MM.1S (cell line): ENCODE measurements around the gene THAP2.

ENCODE experiments used
- DNase-seq: peaks from one replicate; pipeline ENCODE4 v3.0.0-alpha.2; 2015
- H2AFZ ChIP-seq: fragments of 300-600 bp; sonication (generic); 2 replicates; pipeline ENCODE4 v1.6.0; 2016; ENCODE audit warnings: antibody characterized with exemption, low read length
- H3F3A ChIP-seq: fragments of 300-600 bp; sonication (generic); 2 replicates; pipeline ENCODE4 v1.6.1; 2016; ENCODE audit warnings: mild to moderate bottlenecking, antibody characterized with exemption, low read length, moderate library complexity, mixed read lengths; ENCODE audit not compliant: insufficient read depth
- H3K27ac ChIP-seq: fragments of 300-600 bp; sonication (generic); 2 replicates; pipeline ENCODE4 v1.5.1; 2016; ENCODE audit warnings: mild to moderate bottlenecking, low read length
- H3K27me3 ChIP-seq: fragments of 300-600 bp; sonication (generic); replicated peaks from 2 replicates; pipeline ENCODE4 v1.6.0; 2016; ENCODE audit warnings: low read length; ENCODE audit not compliant: insufficient read depth
- H3K36me3 ChIP-seq: fragments of 300-600 bp; sonication (generic); replicated peaks from 2 replicates; pipeline ENCODE4 v1.6.1; 2016; ENCODE audit warnings: mild to moderate bottlenecking, low read length, mixed read lengths; ENCODE audit not compliant: insufficient read depth
- H3K4me1 ChIP-seq: fragments of 300-600 bp; sonication (generic); 2 replicates; pipeline ENCODE4 v1.6.1; 2016; ENCODE audit warnings: low read length, mixed read lengths
- H3K4me2 ChIP-seq: fragments of 300-600 bp; sonication (generic); 2 replicates; pipeline ENCODE4 v1.6.0; 2016; ENCODE audit warnings: low read depth, low read length
- H3K4me3 ChIP-seq: fragments of 300-600 bp; sonication (generic); 2 replicates; pipeline ENCODE4 v1.5.1; 2016; ENCODE audit warnings: low read length, mixed read lengths
- H3K79me2 ChIP-seq: fragments of 300-600 bp; sonication (generic); 2 replicates; pipeline ENCODE4 v1.6.1; 2016; ENCODE audit warnings: mixed run types, low read length, mixed read lengths
- H3K9ac ChIP-seq: fragments of 300-600 bp; sonication (generic); 2 replicates; pipeline ENCODE4 v1.6.1; 2016; ENCODE audit warnings: low read length, mixed read lengths
- H3K9me2 ChIP-seq: fragments of 300-600 bp; sonication (generic); replicated peaks from 2 replicates; pipeline ENCODE4 v1.6.1; 2016; ENCODE audit warnings: mild to moderate bottlenecking, low read length, mixed read lengths; ENCODE audit not compliant: insufficient read depth
- H3K9me3 ChIP-seq: fragments of 300-600 bp; sonication (generic); replicated peaks from 2 replicates; pipeline ENCODE4 v1.6.1; 2016; ENCODE audit warnings: mild to moderate bottlenecking, low read length, mixed read lengths; ENCODE audit not compliant: insufficient read depth
- H4K20me1 ChIP-seq: fragments of 300-600 bp; sonication (generic); 2 replicates; pipeline ENCODE4 v1.6.1; 2016; ENCODE audit warnings: mild to moderate bottlenecking, low read length, moderate library complexity, mixed read lengths; ENCODE audit not compliant: insufficient read depth
- EZH2 ChIP-seq: fragments of 300-600 bp; sonication (generic); optimal IDR thresholded peaks from 2 replicates; pipeline ENCODE3; 2017; ENCODE audit warnings: low read depth, mild to moderate bottlenecking, antibody characterized with exemption, low read length, mixed read lengths
- EZH2phosphoT487 ChIP-seq: fragments of 300-600 bp; sonication (generic); IDR thresholded peaks from 2 replicates; pipeline ENCODE4 v1.6.1; 2018; ENCODE audit warnings: antibody characterized with exemption, low read length
- TF ChIP-seq, protein P1 (sequence below): fragments of 300-600 bp; sonication (generic); IDR thresholded peaks from 2 replicates; pipeline ENCODE4 v1.5.1; 2016; ENCODE audit warnings: antibody characterized with exemption, low read length, mixed read lengths

The THAP2 gene

DNA sequence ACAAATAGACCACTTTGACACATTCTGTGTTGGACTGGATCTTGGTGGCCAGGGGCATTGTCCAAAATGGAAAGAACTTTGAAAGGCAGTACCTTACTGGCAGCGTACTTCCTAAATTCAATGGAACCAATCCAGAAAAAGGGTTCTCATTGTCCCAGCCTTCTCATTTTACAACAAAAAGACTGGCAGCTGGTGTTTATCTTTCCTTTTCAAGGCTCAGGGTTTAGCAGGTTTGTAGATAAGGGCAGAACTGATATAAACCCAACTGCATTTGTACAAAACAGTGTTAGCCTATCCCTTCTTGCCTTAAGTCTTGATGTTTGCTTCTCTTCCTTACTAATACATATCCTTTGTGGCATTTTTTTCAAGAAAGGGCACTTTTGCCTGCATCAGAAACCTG is 7.7 kb downstream of the THAP2 start:
- Histone ChIP-seq H3F3A (no peaks in the 10 kb centered on the region), H3K36me3 (no peaks in the 10 kb centered on the region), H3K4me2 (no peak overlapping the region), H4K20me1 (no peaks in the 10 kb centered on the region), H3K79me2 (0 out of 2 replicates have a peak, but pooled peaks cover 3% of the 10 kb centered on the region), H3K9me3 (no peaks in the 10 kb centered on the region), H3K4me3 (no peak overlapping the region), H3K27ac (no peak overlapping the region), H3K4me1 (no peaks in the 10 kb centered on the region), H3K9ac (no peak overlapping the region), H2AFZ (no peak overlapping the region), H3K9me2 (no peaks in the 10 kb centered on the region), H3K27me3 (no peaks in the 10 kb centered on the region)
- no peak for DNase-seq
- TF ChIP-seq, protein P1, sequence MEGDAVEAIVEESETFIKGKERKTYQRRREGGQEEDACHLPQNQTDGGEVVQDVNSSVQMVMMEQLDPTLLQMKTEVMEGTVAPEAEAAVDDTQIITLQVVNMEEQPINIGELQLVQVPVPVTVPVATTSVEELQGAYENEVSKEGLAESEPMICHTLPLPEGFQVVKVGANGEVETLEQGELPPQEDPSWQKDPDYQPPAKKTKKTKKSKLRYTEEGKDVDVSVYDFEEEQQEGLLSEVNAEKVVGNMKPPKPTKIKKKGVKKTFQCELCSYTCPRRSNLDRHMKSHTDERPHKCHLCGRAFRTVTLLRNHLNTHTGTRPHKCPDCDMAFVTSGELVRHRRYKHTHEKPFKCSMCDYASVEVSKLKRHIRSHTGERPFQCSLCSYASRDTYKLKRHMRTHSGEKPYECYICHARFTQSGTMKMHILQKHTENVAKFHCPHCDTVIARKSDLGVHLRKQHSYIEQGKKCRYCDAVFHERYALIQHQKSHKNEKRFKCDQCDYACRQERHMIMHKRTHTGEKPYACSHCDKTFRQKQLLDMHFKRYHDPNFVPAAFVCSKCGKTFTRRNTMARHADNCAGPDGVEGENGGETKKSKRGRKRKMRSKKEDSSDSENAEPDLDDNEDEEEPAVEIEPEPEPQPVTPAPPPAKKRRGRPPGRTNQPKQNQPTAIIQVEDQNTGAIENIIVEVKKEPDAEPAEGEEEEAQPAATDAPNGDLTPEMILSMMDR, result no peak
- no peak for TF ChIP-seq EZH2
- TF ChIP-seq EZH2phosphoT487, result no peak

DNA sequence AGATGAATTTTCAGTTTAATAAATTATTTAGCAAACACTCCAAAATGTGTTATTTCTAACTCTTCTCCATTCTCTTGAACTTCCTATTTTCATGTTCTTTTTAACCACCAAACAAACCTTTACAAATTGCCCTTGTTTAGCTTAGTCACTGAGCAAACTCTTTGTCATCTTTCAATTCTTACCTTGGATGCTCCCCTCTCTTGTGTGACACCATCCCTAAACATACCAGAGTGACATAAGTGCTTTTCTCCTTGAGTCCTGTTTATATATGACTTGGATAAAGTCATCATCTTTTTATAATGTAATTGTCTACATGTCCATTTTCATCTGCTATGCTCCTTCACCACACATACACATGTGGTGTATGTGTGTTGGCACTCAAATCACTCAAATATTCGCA is 18.4 kb downstream of the THAP2 start:
- no peaks in the 10 kb centered on the region for H3K4me1 ChIP-seq
- no peak for DNase-seq
- TF ChIP-seq, protein P1, result no peak
- TF ChIP-seq EZH2phosphoT487 (no peak), EZH2 (no peak)

GRCh38 chr12:71683633-71684032 is 19.5 kb downstream of the THAP2 start:
- H3K27ac ChIP-seq, result no peak overlapping the region
- DNase-seq, result no peak
- no peak for TF ChIP-seq EZH2phosphoT487
- no peak for TF ChIP-seq EZH2
- TF ChIP-seq, protein P1, result no peak
- 0 out of 2 replicates have a peak, but pooled peaks cover 4% of the 10 kb centered on the region for H3K4me1 ChIP-seq
- no peak overlapping the region for H3K4me3 ChIP-seq
- no peak overlapping the region for H3K4me2 ChIP-seq
- peaks cover 16% of the 10 kb centered on the region for H3K79me2 ChIP-seq
- H3K27me3 ChIP-seq, result no peaks in the 10 kb centered on the region
- H3K9me3 ChIP-seq, result no peaks in the 10 kb centered on the region
- H3K36me3 ChIP-seq, result no peaks in the 10 kb centered on the region
- H3K9me2 ChIP-seq, result no peaks in the 10 kb centered on the region
- no peak overlapping the region for H3K9ac ChIP-seq
- peaks cover 35% of the 10 kb centered on the region for H3F3A ChIP-seq
- H2AFZ ChIP-seq, result no peak overlapping the region
- H4K20me1 ChIP-seq, result no peaks in the 10 kb centered on the region

More for the DNA sequence above, 18.4 kb downstream of the THAP2 start:
- Histone ChIP-seq H2AFZ (no peak overlapping the region), H3K27me3 (no peaks in the 10 kb centered on the region), H3K79me2 (peaks cover 10% of the 10 kb centered on the region), H3K36me3 (no peaks in the 10 kb centered on the region), H3K9me3 (no peaks in the 10 kb centered on the region), H3K9ac (no peak overlapping the region), H3K9me2 (no peaks in the 10 kb centered on the region), H3F3A (peaks cover 24% of the 10 kb centered on the region), H4K20me1 (no peaks in the 10 kb centered on the region), H3K4me3 (no peak overlapping the region), H3K4me2 (no peak overlapping the region), H3K27ac (no peak overlapping the region)
